HL-60/S4 treated with phorbol 12-myristate 13-acetate at 8.2 ng/mL for 4 days and 3 days (cell line): Measurements from ENCODE around the gene GRIN2C.

Experiments used
- in situ Hi-C: fragments of 300-500 bp; cut with MboI; formaldehyde crosslinking; loops from 2 replicates; pipeline ENCODE4 v1.15.0; 2022; ENCODE audit warnings: low sequenced_read_pairs

Gene GRIN2C

GRCh38 chr17:74806334-74806733 lies 53.4 kb downstream of the GRIN2C start:
- in situ Hi-C loops: no loop called here

- in situ Hi-C loops: no loop called here
Measured at GRCh38 chr17:74805591-74805991, 54.1 kb downstream of the GRIN2C start.

GRCh38 chr17:74804683-74805082 lies 55.0 kb downstream of the GRIN2C start:
- in situ Hi-C loops: no loop called here

- in situ Hi-C loops: no loop called here
Measured at GRCh38 chr17:74803971-74804370, 55.7 kb downstream of the GRIN2C start.

GRCh38 chr17:74803388-74803930 lies 56.2 kb downstream of the GRIN2C start:
- in situ Hi-C loops: no loop called here

- in situ Hi-C loops: no loop called here
Measured at GRCh38 chr17:74801896-74802295, 57.8 kb downstream of the GRIN2C start.

GRCh38 chr17:74800531-74800930 lies 59.2 kb downstream of the GRIN2C start:
- in situ Hi-C loops: no loop called here

- in situ Hi-C loops: no loop called here
Measured at GRCh38 chr17:74799097-74799496, 60.6 kb downstream of the GRIN2C start.

GRCh38 chr17:74798239-74798707 lies 61.4 kb downstream of the GRIN2C start:
- in situ Hi-C loops: no loop called here

GRCh38 chr17:74797824-74798223 lies 61.9 kb downstream of the GRIN2C start:
- in situ Hi-C loops: no loop called here

- in situ Hi-C loops: no loop called here
Measured at GRCh38 chr17:74796866-74797265, 62.8 kb downstream of the GRIN2C start.

GRCh38 chr17:74796211-74796610 lies 63.5 kb downstream of the GRIN2C start:
- in situ Hi-C loops: no loop called here

GRCh38 chr17:74795327-74796020 lies 64.2 kb downstream of the GRIN2C start:
- in situ Hi-C loops: no loop called here

GRCh38 chr17:74792586-74793105 lies 67.0 kb downstream of the GRIN2C start:
- in situ Hi-C loops: loop anchor here (5.0 kb wide), 1 partner anchor 75 kb away; no protein-coding TSS in a partner anchor
